ENCODE results near the gene COL16A1.

DNA sequence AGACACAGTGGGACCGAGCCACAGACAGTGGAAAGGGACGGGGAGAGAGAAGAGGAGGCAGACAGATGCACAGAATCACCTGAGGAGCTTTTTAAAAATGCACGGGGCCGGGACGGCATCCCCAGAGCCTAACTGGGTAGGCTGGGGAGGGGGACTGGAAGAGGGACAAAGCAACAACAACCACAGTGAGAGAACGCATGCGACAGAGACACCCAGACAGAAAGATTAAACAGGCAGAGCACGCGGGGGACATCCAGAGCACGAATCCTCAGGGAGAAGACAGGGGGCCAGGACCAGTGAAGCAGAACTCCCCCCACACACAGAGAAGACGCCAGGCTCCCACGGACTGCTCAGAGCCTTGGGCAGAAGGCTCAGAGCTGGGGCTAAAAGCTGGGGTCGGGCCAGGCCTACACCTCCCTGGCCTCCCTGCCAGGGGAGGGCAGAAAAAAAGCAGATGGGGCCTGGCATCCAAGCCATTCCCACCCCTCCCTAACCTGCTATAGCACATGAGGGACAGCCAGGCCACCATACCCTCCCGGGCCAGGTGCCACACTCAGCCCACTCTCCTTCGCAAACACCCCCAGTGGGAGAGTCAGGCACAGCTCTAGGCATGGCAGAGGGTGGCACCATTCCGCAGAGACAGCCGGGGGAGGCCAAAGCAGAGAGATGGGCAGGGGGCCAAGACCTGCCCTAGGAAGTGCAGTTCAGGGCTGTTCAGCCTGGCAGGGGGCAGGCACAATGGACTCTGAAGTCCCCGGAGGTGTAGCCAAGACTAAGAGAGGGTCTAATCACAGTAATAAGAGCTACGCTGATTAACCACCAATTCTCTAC, 29.8 kb upstream of the COL16A1 start:
- TF ChIP-seq, protein P1, sequence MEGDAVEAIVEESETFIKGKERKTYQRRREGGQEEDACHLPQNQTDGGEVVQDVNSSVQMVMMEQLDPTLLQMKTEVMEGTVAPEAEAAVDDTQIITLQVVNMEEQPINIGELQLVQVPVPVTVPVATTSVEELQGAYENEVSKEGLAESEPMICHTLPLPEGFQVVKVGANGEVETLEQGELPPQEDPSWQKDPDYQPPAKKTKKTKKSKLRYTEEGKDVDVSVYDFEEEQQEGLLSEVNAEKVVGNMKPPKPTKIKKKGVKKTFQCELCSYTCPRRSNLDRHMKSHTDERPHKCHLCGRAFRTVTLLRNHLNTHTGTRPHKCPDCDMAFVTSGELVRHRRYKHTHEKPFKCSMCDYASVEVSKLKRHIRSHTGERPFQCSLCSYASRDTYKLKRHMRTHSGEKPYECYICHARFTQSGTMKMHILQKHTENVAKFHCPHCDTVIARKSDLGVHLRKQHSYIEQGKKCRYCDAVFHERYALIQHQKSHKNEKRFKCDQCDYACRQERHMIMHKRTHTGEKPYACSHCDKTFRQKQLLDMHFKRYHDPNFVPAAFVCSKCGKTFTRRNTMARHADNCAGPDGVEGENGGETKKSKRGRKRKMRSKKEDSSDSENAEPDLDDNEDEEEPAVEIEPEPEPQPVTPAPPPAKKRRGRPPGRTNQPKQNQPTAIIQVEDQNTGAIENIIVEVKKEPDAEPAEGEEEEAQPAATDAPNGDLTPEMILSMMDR (IDR thresholded peaks at IDR 0.05): no peak
- no peak for TF ChIP-seq POLR2A (IDR thresholded peaks at IDR 0.05)
